ENCODE results near the gene GABARAPL1. TPM values are rescaled to one million over a fixed set of nuclear protein-coding genes. Genes with fewer than 3 reads are reported as not detected.
A peak's percentile ranks its signal among the peaks of the same experiment; 100 is the strongest.
"Not testable (repeated sequence)": the region's sequence is repeated elsewhere in the genome, so short reads cannot be mapped to it uniquely, and the experiment has no call there.

GABARAPL1 gene
- total RNA-seq, 6 experiments from 2014 or later, result 152 to 231 (median 162) TPM

- Mint-ChIP-seq H3K27ac (peak overlapping the region; percentile 45), H3K4me1 (ENCODE audit: low read depth) (peaks cover 40% of the 10 kb centered on the region)
- TF ChIP-seq CTCF (IDR thresholded peaks at IDR 0.05), result no peak
These were observed 5.3 kb downstream of the GABARAPL1 start for GRCh38 chr12:10218021-10218420.

GRCh38 chr12:10220398-10221077 is 7.9 kb downstream of the GABARAPL1 start:
- H3K4me3 Mint-ChIP-seq, result no peak overlapping the region; the same call in 1 of the 2 replicates
- peak overlapping the region; percentile 30 for H3K27ac Mint-ChIP-seq
- H3K36me3 Mint-ChIP-seq (ENCODE audit: low read depth), result peaks cover 58% of the 10 kb centered on the region

More at GRCh38 chr12:10218021-10218420, 5.3 kb downstream of the GABARAPL1 start:
- no peak for DNase-seq
- Mint-ChIP-seq H3K4me3 (no peak overlapping the region), H3K27me3 (ENCODE audit: insufficient read depth) (peaks cover 9% of the 10 kb centered on the region), H3K36me3 (ENCODE audit: low read depth) (peaks cover 57% of the 10 kb centered on the region), H3K9me3 (no peaks in the 10 kb centered on the region)

GRCh38 chr12:10221846-10222245 is 9.2 kb downstream of the GABARAPL1 start:
- H3K36me3 Mint-ChIP-seq (ENCODE audit: low read depth), result peaks cover 58% of the 10 kb centered on the region
- no peak for TF ChIP-seq CTCF (IDR thresholded peaks at IDR 0.05)
- peaks cover 14% of the 10 kb centered on the region for H3K27me3 Mint-ChIP-seq (ENCODE audit: insufficient read depth)
- no peak overlapping the region for H3K4me3 Mint-ChIP-seq
- no peak overlapping the region for H3K27ac Mint-ChIP-seq
- peaks cover 30% of the 10 kb centered on the region for H3K4me1 Mint-ChIP-seq (ENCODE audit: low read depth)
- H3K9me3 Mint-ChIP-seq, result peaks cover 3% of the 10 kb centered on the region; the same call in 1 of the 2 replicates
- DNase-seq, result no peak

More at GRCh38 chr12:10220398-10221077, 7.9 kb downstream of the GABARAPL1 start:
- Mint-ChIP-seq H3K27me3 (ENCODE audit: insufficient read depth) (peaks cover 12% of the 10 kb centered on the region), H3K9me3 (peaks cover 3% of the 10 kb centered on the region; the same call in 1 of the 2 replicates), H3K4me1 (ENCODE audit: low read depth) (peaks cover 25% of the 10 kb centered on the region)
- peak; percentile 24 for DNase-seq
- TF ChIP-seq CTCF (IDR thresholded peaks at IDR 0.05), result no peak

- H3K36me3 Mint-ChIP-seq (ENCODE audit: low read depth), result peaks cover 54% of the 10 kb centered on the region
- no peak for TF ChIP-seq CTCF (IDR thresholded peaks at IDR 0.05)
- no peak overlapping the region for H3K4me3 Mint-ChIP-seq
- no peak overlapping the region for H3K27ac Mint-ChIP-seq
- H3K27me3 Mint-ChIP-seq (ENCODE audit: insufficient read depth), result peaks cover 14% of the 10 kb centered on the region
- H3K9me3 Mint-ChIP-seq, result peaks cover 3% of the 10 kb centered on the region; the same call in 1 of the 2 replicates
- DNase-seq, result no peak
- H3K4me1 Mint-ChIP-seq (ENCODE audit: low read depth), result peaks cover 35% of the 10 kb centered on the region
These were observed 10.5 kb downstream of the GABARAPL1 start for GRCh38 chr12:10223208-10223607.

- not testable (repeated sequence) for DNase-seq, H3K9me3 Mint-ChIP-seq, H3K27ac Mint-ChIP-seq, H3K4me3 Mint-ChIP-seq
- Mint-ChIP-seq H3K27me3 (ENCODE audit: insufficient read depth) (peaks cover 12% of the 10 kb centered on the region), H3K4me1 (ENCODE audit: low read depth) (peaks cover 31% of the 10 kb centered on the region), H3K36me3 (ENCODE audit: low read depth) (peaks cover 45% of the 10 kb centered on the region)
These were observed 12.7 kb downstream of the GABARAPL1 start for GRCh38 chr12:10225426-10225825.

GRCh38 chr12:10226086-10226485 is 13.4 kb downstream of the GABARAPL1 start:
- Mint-ChIP-seq H3K4me3 (no peak overlapping the region), H3K27me3 (ENCODE audit: insufficient read depth) (peaks cover 12% of the 10 kb centered on the region), H3K27ac (peak overlapping the region; percentile 3; the same call in 1 of the 2 replicates), H3K9me3 (peaks cover 3% of the 10 kb centered on the region; the same call in 1 of the 2 replicates), H3K4me1 (ENCODE audit: low read depth) (peaks cover 26% of the 10 kb centered on the region), H3K36me3 (ENCODE audit: low read depth) (peaks cover 38% of the 10 kb centered on the region)
- DNase-seq, result no peak
- TF ChIP-seq CTCF (IDR thresholded peaks at IDR 0.05), result no peak
